Nucleus accumbens (tissue), 56 donors: Measurements from ENCODE around the gene KATNAL2.
"Not testable (repeated sequence)": the region's sequence is repeated elsewhere in the genome, so short reads cannot be mapped to it uniquely, and the experiment has no call there.

ENCODE experiments used
- DNase-seq, 56 donors: peaks; one replicate each; lab custom pipeline; 2025; lab: John Stamatoyannopoulos, UW

Gene KATNAL2

DNA sequence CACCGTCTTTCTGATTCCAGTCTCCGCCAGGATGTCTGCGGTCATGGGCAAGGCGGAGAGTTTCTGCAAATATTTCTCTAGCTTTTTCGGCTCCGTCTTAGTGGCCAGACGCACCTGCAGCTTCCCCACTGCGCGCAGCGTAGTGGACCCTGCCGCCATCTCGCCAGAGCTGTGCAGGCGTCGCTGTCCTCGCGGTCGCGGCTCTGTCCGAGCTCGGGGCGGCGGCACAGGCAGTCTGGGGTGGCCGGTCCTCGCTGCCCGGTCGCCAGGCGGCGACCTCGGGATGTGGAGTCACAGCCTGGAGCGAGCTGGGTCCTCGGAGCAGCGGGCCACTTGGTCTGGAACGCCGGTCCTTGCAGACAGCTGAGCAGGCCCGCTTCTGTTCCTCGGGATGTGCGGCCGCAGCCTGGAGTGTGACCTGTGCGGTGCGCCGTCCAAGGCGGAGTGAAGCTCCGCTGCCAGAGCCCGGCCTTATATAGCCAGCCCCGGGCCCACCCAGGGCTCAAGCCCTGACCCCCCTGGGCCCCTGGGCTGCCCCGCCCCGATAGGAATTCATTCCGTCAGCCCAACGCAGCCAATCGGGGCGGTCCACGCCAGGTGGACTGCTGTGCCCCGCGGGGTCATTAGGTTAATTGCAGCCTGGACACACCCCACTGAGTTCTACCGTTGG is 112.4 kb downstream of the KATNAL2 start:
- DNase-seq, result not testable (repeated sequence)

DNA sequence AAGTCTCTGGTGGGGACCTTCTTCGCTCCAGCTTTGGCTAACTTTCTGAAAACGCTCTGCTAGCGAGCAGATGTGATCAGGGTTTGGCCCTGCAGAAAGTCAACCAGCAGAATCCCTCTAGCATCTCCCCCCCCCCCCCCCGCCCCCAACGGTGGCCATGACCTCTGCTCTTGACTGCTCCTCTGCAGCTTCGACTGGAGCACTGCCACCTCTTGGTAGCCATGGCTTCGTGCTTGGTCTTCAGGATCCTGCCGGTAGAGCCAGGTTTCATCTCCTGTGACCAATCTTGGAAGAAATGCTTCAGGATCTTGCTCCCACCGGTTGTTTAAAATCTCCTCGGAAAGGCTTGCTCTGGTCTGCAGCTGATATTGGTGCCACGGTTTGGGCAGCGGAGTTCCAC is 113.5 kb downstream of the KATNAL2 start:
- DNase-seq, result not testable (repeated sequence)

DNA sequence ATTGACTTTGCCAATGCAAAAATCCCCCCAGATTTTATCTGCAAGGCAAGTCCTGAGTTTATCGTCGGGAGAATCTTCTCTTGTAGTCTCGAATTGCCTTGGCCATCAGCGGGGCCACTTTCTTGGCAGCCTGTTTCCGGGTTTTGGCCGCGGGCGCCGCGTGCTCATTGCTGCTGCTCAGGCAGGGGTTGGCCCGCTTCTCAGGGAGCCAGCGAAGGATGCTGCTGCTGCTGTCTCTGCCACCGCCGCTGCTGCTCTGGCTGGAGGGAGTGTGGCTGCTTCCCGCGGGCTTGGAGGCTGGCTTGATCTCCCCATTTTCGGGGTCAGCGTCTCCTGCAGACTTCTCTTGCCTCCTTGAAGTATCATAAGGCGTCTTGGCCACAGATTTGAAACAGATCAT is 115.5 kb downstream of the KATNAL2 start:
- no peak for DNase-seq

DNA sequence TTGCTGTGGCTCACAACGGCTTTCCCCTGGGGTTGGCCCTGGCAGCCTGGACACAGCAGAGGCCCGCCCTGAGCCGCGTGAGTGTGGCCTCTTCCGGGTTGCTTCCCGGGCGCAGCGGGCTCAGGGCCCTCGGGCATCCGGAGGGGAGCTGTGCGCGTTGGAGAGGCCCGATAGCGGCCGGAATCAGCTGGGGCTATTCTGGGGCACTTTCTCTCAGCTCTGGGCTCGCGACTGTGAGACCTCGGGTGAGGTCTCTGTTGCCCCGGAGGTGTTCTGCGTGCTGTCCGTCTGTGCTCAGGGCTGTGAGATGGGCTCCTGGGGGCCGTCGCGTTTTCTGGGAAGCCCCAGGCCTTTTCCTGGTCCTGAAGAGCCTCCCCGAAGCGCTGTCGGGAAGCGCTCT is 117.2 kb downstream of the KATNAL2 start:
- DNase-seq, result not testable (repeated sequence)

DNA sequence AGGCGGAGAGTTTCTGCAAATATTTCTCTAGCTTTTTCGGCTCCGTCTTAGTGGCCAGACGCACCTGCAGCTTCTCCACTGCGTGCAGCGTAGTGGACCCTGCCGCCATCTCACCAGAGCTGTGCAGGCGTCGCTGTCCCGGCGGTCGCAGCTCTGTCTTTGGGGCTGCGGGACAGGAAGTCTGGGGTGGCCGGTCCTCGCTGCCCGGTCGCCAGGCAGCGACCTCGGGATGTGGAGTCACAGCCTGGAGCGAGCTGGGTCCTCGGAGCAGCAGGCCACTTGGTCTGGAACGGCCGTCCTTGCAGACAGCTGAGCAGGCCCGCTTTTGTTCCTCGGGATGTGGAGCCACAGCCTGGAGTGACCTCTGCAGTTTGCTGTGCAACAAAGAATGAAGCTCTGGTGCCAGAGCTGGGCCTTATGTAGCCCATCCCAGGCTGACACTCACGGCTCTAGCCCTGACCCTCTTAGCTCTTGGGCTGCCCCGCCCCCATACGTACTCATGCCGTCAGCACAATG is 117.8 kb downstream of the KATNAL2 start, which contains the start of gene ELOA2:
Gene ELOA2, minus strand, starts transcription at position 466 of the 516 bp plus-strand sequence. Its CDS starts 357 bp downstream, at position 109.
- no peak for DNase-seq

DNA sequence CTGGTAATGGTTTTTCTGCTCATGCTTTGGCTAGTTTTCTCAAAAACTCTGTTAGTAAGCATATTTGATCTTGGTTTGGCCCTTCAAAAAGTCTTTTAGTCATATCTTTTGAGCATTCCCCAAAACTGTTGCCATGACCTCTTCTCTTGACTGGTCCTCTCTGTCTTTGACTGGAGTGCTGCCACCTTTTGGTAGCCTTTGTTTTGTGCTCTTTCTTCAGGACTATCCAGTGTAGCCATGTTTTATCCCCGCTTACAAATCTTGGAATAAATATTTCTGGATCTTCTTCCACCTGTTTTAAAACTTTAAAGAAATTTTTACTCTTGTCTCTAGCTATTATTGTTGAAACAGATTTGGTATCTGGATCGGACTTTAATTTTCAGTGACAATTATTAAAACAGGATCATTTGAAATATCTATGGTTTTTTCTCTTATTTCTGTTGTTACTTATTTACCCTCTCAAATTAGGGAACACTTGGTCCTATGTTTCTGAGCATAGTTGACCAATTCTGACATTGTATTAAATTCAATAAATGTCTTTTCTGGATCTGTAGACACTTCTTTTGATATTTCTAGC is 119.0 kb downstream of the KATNAL2 start:
- DNase-seq, result peak in 2 of 56 donors; percentile 0 to 1

DNA sequence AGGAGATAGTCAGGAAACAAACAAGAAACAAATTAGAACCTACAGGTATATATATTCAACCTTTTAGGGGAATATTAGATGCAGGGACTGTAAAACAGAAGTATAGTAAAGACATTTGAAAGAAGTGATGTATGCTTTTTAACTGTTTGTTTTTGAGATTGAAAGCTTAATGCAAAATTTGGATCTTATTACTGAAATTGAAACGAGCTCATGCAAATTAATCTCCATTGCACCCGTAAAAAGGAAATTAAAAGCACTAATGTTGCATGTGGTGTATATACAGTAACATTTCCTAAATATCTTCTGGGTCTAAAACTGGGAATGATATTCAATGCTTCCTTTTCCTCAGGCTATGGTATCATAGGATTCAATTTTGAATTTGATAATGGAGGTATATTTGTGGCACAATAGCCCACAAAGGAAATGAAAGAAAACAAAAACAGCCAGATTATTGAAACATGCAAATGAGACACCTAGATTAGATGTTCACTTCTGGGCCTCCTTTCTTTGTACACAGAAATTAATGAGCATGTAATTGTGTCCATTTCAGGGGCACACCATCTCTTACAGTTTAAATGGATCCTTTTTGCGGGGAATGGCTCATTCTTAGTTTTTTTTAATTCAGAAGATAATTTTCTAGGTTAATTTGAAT is 119.7 kb downstream of the KATNAL2 start:
- DNase-seq, result no peak

DNA sequence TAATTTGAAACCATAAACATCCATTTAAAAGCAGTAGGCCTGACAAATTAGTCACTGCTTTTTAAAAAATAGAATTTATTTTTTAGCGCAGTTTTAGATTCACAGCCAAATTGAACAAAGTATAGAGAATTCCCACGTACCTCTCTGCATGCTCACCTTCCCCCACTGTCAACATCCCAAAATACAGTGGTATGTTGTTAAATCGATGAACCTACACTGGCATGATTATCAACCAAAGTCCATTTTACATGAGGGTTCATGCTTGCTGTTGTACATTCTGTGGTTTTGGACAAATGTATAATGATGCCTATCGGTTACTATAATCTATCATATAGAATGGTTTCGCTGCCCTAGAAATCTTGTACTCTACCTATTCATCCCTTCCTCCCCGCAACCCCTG is 123.6 kb downstream of the KATNAL2 start:
- DNase-seq, result no peak

DNA sequence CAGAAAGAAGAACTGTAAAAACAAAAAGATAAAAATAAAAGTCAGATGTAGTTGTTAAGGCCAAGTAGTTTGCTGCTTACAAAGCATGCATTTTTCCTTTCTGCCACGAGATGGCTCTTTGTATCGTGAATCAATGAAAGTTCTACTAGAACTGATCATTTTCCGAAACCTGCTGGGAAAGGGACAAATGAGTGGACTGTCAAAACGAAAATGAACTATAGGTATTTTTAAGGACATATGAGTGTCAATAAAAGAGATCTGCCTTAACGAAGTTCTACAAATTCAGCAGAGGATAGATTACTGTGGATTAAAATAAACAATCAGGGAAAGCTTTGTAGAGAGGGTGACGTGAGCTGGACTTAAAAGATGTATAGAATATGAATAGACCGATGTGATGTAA is 133.1 kb downstream of the KATNAL2 start:
- DNase-seq, result peak in 3 of 56 donors; percentile 1 to 39 (median 13)

DNA sequence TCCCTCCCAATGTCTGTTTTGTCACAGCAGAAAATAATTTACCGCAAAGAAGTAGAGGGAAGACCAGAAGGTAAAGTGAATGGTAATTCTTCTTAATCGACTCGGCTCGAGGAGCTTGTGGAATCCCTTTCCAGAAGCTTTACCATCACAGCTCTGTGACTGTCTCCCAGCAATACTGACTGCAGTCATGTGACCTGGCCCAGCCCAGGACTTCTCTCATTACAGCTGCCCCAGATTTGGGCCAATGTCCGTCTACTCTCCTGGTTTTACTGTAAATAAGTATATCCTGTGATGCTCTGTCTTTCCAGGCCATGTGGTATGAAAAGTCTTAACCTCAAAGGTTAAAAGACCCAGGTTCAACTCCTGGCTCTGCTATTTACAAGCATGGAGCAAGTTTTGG is 137.0 kb downstream of the KATNAL2 start:
- DNase-seq, result no peak

DNA sequence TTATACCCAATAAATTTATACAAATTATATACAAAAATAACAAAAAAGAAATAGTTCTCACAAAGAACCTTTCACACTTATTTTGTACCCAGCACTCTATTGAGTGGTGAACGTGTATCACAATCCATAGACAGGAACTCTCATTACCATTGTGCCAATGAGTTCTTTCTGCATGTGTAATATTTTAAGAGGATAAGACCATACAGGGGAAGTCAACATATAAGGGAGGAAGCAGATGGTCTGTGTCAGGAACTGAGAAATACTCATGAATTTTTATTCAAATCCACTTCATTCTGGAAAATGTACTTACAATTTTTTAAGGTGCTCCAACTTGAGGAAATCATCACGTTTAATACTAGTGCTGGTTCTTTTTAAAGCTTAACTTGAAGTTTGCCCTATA is 145.1 kb downstream of the KATNAL2 start:
- DNase-seq, result no peak

DNA sequence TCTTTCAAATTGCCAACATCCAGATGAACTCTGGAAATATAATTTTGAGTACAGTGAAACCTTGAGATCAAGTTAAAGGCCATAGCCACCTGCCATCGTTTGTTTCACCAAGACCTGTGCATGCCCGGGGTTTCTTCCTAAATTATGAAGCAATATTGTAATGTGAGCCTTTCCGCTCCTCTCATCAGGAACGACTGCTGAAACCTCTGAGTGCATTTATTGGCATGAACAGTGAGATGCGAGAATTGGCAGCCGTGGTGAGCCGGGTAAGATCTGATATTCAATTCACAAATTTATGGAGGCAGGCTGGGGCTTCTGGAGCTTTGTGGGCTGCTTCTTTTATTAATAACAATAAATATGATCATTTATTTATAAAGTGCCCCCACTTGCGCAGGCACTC is 145.7 kb downstream of the KATNAL2 start:
- no peak for DNase-seq

DNA sequence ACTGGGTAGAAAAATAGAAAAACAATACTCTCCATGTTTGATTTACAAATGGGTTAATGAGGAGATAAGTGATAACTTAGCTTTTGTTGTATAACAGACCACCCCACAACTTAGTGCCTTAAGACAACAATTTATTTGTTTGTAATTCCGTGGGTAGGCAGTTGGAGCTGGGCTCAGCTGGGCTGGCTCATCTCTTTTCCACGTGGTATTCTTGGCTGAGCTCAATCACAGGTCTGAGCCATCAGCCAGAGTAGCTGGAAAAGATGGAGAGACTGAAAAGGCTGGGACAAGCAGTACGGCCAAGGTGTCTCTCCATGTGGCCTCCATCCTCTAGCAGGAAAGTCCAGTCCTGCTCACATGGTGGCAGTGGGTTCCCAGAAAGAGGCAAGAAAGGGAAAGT is 150.2 kb downstream of the KATNAL2 start:
- no peak for DNase-seq

DNA sequence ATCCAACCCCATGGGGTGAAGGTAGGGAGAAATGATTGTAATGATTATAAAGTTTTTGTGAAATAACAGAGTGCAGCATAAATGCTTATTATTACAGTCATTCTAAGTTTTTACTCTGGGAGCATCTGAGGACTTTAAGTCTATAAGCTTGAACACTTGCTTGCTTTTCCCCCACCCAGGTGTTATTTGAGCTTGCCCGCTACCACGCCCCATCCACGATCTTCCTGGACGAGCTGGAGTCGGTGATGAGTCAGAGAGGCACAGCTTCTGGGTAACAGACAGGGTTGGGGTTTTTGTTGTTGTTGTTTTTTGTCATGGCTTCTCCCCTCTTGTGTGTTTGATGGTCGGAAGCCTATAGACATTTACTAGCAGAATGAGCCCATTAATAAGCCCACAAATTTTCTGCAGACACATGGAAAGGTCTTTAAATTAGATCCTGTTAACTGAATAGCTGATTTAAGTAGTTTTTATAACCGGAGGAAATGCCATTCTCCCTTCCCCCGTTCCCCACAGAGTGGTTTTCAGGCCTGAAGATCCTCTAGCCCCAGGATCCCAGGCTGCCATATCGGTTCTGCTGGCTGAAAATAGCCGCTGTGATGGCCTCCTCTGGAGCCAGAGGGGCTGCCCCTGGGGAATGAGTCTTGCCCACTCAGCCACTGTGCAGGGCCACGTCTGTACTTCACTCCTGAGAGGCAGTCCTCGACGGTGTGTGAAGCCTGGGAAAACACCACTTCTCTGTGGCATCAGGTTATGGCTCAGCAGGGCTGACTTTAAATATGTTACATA is 157.9 kb downstream of the KATNAL2 start:
- DNase-seq, result no peak

DNA sequence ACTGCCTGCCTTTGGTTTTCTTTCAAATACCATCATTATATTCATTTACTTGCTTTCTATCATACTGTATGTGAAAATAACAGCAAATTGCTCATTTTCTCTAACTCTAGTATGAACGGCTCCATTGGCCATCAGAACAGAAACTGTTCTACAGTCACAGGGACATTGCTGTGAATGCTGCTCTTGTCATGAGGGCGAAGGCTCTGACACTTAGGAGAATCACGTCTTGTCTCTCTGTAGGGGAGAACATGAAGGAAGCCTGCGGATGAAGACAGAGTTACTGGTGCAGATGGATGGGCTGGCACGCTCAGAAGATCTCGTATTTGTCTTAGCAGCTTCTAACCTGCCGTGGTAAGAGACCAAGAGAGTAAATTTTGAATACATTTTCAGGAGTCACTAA is 159.7 kb downstream of the KATNAL2 start:
- DNase-seq, result peak in 8 of 56 donors; percentile 2 to 15 (median 4)

DNA sequence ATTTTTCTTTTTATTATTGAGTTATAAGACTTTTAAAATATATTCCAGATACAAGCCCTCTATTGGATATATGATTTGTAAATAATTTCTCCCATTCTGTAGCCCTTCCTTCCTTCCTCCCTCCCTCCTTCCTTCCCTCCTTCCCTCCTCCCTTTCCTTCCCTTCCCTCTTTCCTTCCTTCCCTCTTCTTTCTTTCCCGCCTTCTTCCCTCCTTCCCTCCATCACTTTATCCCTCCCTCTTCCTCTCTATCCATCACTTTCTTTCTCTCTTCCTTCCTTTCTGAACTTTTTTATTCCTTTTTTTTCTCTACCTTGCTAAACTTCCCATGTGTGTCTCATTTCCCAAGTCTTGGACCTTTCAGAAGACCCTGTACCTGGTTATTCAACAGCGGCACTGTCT is 163.5 kb downstream of the KATNAL2 start:
- DNase-seq, result no peak

DNA sequence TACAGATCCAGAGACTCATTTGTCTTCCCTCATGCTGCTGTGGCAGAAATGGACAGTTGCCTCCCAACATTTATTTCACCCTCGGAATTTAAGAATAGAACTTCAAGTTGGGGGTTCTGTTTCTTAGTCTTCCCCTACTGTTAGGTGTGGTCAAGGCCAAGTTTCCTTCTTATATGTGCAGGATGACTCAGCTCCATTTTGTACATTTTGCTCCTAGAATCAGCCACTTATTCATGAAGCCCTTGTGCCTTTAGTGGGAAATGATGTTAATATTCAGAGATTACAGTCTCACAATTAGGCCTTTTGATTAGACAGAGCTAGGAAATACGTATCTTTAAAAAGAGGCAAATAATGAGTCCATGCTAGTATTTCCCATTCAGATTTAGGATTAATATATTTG is 164.2 kb downstream of the KATNAL2 start:
- DNase-seq, result no peak

DNA sequence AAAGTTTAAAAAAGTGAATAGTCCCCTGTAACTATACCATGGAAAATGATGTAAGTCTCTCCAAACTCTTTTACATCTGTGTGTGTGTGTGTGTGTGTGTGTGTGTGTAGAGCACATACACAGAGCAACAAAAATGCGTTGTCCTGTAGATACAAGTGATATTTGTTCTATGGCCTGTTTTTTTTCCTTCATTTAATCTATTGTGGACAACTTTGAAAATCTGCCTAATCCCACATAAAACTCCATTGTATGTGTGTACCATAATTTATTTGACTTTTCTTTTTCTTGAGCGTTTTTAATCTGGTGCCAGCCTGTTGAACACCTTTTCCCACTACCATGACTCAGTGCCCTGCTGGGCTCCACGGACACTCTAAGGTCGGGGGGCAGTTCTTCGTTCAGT is 170.3 kb downstream of the KATNAL2 start:
- peak in 1 of 56 donors; percentile 31 for DNase-seq

DNA sequence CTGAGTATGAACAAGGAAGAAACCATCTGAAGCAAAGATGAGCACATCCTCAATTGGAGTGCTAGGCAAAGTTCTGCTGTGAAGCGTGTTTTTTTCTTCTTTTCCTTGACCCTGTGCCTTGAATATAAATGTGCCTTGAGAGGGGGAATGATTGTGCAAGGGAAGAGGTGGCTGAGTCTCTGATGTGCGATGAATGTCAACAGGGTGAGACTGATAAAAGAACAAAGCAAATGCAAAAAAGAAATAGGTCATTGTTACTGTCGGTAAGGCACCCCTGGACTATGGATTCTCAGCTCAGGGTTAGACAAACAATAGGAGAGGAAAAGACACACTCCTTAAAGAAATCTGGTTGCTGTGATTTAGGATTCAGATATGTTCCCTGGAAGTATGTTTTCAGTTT is 178.4 kb downstream of the KATNAL2 start:
- no peak for DNase-seq

DNA sequence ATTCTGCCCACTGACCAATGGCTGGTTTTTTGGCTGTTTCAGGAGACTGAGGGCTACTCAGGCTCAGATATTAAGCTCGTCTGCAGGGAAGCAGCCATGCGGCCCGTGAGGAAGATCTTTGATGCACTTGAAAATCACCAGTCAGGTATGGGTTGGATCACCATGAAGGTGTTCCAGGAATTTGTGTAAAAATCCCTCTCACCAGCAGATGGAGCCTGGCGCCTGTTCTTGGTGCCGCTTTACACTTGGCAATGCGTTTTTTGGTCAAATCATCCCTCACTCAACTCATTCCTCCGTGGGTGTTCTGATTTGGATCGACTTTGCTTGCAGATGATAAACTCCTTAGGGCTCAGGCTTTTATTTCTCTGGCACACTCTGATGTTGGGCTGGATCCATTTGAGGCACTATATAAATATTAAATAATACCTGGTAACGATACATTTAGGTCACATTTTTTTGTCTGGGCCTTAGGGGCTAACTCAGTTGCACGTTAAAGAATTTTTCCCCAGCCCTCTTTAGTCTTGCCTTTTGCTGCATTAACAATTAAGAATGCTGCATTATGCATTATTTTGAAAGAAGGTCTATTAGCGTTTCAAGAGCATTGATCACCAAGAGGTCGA is 182.9 kb downstream of the KATNAL2 start:
- DNase-seq, result peak in 41 of 56 donors; percentile 2 to 75 (median 19)
